Renal cortex interstitium (tissue), 11 donors: Measurements from ENCODE around the gene SIPA1L3. TPM values are rescaled to one million over a fixed set of nuclear protein-coding genes. Genes with fewer than 3 reads are reported as not detected.

Source experiments
- DNase-seq, 11 donors: peaks; one replicate each; pipeline ENCODE4 v3.0.0-alpha.2; 2013; ENCODE audit warnings: low read depth in 9 of 11, low spot score in 4 of 11; ENCODE audit errors: extremely low read depth in 1 of 11
- polyA plus RNA-seq, 3 donors: library from polyadenylated mRNA; unstranded; fragments of 120-200 nt; gene quantifications; one replicate each; pipeline ENCODE4 v1.2.1, GENCODE V29; 2013; ENCODE audit not compliant: insufficient read length in 3 of 3

SIPA1L3 gene
- polyA plus RNA-seq, 3 donors, result 17.8 to 24.8 (median 21.1) TPM

DNA sequence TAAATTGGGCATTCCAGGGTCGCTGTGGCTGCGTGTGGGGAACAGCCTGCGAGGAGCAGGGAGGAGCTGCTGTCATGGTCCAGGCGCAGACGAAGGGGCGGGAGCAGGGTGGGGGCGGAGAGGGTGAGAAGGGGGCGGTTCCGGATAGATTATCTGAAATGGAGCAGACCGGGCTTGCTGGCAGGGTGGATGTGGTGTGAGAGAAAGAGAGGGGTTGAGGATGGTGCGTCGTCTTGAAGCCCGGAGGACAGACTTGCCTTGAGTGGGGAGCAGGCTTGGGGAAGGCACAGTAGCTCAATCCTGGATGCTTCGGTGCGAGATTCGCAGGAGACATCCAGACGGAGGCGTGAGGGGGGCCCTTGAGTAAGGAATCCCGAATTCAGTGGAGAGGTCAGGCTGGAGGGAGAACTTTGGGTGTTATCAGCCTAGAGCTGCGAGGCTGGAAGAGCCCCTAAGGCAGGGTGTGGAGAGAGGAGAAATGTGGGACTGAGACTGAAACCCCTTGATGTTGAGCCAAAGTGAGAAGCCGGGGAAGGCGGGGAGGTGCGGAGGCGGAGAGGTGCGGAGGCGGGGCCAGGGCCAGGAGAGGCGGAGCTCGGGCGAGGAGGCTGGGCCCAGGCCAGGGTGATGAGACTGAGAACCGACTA is 276.4 kb downstream of the SIPA1L3 start:
- DNase-seq, result peak in 6 of 11 donors; percentile 11 to 32 (median 20)

DNA sequence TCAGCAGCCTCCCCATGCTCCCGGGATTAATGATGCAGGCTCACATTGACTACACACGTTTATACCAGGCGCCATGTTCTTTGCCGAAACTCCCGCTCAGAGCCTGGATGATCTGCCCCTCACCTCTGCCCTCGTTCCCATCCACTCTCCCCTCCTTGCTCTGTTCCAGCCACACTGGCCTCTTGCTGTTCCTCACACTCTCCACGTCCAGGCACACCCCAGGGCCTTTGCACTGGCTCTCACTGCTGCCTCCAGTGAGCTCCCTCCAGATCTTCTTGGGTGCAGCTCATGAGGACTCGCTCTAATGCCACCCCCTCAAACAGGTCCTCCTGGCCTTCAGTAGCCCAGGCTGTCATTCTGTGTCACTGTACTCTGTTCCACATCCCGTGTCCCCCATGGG is 277.8 kb downstream of the SIPA1L3 start:
- DNase-seq, result no peak

DNA sequence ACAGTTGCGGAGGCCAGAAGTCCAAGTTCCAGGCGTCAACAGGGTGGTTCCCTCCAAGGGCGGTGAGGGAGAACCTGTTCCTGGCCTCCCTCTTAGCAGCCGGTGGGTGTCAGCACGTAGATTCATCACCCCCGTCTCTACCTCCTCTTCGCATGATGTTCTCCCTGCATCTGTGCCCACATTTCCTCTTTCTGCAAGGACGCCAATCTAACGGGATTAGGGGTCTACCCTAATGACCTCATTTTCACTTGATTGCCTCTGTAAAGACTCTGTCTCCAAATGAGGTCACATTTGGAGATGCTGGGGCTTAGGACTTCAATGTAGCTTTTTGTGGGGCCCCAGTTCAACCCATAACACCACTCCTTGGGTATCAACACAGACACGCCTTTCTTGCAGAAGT is 278.6 kb downstream of the SIPA1L3 start:
- DNase-seq, result no peak

DNA sequence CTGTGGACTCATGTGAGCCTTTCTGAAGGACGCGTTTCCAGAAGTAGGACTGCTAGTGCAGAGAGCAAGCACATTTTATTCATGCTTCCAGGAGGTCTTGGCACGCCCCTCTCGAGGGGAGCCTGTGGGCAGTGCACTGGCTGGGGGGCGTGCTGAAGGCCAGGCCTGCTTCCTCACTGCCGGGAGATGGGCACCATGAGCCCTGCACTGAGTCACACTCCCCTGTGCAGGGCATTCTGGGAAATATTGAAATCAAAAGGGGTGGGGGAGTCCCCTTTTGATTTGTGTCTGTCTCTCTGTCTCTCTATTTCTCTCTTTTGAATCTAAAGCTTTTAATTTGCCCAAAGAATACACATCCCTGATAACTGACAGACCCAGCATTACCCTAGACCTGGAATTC is 283.1 kb downstream of the SIPA1L3 start:
- DNase-seq, result no peak

DNA sequence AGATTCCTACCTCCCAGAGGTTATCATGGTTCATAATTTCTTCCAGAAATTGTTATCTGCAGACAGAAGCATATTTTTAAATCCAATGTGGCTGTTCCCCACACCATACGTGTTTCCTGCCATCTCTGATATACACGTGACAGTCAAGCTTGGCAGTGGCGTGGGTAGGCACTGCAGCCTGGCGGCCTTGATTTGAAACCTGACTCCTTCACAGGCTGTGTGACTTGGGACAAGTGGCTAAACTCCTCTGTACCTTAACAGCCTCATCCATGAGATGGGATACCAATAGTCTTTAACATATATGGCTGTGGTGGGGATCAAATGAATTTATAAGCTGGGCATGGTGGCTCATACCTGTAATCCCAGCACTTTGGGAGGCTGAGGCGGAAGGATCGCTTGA is 283.8 kb downstream of the SIPA1L3 start:
- DNase-seq, result no peak

DNA sequence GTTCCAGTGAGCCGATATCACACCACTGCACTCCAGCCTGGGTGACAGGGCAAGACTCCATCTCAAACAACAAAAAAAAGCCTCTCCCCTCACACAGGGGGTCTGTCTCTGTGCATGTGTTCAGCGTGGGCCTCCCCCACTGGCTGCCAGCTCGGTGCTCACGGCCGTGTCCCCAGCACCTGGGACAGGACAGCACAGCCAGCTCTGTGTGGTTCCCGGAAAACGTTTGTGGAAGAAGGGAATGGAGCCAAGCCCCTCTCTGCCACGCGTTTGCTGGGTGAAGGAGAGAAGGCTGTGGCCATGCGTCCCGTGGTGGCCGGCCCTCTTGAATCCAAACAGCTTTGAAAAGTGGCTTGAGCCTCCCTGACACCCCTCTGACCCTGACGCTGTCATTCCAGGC is 284.7 kb downstream of the SIPA1L3 start:
- no peak for DNase-seq

DNA sequence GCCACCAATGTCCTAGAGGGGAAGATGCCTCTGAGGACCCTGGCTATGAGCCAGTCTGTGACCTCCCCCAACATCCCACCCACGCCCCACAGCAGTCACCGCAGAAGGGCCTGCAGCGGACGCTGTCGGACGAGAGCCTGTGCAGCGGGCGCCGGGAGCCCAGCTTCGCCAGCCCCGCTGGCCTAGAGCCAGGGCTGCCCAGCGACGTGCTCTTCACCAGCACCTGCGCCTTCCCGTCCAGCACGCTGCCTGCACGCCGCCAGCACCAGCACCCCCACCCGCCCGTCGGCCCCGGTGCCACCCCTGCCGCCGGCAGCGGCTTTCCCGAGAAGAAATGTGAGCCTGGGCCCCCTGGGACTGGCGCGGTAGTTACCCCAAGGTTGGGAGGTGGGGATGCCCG is 286.4 kb downstream of the SIPA1L3 start:
- no peak for DNase-seq

DNA sequence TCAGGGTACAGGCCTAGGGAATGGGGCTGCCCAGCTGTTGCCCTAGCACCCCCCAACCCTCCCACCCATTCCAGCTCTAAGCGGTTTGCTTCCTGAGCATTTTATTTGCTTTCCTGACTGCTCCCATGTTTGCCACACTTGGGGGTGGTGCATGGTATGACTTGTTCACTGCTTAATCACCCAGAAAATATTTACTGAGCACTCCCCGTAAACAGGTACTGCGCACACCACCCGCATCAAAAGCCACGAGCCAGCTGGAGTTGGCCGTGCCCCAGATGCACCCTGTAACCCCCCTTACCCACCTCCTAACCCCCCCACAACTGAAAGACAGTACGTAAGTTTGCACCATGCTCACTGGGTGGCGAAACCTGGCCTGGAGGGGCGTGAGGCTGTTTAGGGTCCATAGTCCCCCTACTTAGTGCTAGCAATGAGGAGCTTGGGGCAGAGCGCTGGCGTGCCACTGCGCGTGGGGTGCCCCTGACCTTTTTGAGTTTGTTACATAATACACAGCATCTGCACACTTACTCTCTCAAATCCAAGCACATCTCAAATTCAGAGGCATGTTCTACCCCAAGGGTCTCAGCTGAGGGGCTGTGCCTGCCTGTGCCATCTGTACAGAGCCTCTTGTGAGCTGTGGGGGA is 287.2 kb downstream of the SIPA1L3 start:
- DNase-seq, result no peak

DNA sequence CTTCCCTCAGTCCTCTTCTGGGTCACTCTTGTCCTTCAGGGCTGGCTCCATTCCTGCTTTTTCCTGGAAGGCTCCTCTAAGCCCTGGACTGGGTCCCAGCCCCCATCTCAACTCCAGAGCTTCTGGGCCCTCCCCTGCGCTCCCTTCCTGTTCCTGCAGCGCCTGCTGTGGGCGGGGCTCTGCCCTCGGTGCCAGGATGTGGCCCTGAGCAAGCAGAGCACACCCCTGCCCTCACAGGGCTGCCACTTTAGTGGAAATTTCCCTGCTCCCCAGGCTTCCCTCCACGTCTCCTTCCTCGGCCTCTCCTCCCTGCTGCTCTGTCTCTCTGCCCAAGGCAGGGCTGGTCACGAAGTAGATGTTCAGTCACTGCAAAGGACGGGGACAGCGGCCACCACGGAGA is 288.2 kb downstream of the SIPA1L3 start:
- DNase-seq, result no peak

DNA sequence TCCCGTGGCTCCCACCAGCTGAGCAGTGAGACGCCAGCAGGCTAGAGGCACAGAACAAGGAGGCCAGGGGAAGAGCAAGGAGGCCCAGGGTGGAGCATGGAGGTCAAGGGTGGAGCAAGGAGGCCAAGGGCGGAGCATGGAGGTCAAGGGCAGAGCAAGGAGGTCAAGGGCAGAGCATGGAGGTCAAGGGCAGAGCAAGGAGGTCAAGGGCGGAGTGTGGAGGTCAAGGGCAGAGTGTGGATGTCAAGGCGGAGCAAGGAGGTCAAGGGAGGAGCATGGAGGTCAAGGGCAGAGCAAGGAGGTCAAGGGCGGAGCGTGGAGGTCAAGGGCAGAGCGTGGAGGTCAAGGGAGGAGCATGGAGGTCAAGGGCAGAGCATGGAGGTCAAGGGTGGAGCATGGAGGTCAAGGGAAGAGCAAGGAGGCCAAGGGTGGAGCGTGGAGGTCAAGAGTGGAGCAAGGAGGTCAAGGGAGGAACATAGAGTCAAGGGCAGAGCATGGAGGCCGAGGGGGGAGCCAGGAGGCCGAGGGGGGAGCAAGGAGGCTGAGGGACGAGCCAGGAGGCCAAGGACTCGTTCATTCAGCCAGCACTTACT is 289.3 kb downstream of the SIPA1L3 start:
- no peak for DNase-seq

DNA sequence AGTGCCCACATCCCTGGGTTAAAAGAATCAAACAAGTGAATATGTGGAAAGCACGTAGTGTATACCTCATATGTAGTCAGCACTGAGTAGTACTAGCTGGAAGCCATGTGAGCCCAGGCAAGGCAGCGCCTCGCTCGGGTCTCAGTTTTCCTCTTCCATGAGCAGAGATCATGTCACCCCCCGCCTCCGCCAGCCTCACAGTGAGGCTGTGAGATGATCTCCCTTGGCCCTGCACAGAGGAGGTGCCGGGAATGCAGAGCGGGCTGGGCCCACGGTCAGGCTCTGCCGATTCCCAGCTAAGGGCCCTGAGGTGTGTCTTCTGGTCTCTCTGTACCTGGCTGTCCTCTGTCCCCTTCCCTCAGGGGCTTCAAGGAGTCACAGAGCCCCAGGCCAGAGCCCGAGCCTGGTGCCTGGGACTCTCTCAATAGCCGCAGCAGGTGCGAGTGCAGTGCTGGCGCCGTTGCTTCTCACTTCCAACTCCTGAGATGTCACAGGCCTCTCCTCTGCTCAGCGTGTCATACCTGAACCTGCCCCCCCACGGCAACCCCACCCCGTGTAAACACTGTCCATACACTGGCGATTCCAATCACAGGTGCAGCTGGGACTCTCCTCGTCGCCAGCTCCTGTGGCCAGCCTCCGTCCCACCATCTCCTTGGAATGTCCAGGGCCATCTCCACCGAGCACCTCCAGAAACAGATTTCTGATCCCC is 290.1 kb downstream of the SIPA1L3 start:
- no peak for DNase-seq

DNA sequence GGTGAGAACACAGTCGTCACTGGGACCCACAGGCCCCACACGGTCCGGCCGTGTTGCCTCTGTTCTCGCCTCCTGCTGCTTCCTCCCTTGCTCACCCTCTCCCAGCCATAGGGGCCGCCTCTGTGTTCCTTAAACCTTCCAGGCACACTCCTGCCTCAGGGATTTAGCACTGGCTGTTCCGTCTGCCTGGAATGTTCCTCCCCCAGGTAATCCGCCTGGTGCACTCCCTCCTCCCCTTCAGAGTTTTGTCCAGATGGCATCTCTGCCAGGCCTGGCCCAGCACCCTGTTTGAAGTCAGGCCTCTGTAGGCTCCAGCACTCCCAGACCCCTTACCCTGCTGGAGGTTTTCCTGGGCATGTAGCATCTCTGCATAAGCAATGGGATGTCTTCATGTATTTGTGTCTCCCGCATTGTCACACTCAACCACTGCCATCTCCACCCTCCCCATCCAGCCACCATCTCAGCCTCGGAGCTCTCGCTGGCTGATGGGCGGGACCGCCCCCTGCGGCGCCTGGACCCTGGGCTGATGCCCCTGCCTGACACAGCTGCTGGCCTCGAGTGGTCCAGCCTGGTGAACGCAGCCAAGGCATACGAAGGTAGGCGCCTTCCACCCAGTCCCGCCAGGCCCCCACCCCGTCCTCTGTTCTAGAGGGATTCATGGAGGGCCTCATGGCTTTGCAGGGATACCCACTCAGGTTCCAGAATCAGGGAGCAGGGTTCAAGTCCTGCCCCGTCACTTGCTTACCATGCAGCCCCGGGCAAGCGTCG is 291.1 kb downstream of the SIPA1L3 start:
- DNase-seq, result no peak

DNA sequence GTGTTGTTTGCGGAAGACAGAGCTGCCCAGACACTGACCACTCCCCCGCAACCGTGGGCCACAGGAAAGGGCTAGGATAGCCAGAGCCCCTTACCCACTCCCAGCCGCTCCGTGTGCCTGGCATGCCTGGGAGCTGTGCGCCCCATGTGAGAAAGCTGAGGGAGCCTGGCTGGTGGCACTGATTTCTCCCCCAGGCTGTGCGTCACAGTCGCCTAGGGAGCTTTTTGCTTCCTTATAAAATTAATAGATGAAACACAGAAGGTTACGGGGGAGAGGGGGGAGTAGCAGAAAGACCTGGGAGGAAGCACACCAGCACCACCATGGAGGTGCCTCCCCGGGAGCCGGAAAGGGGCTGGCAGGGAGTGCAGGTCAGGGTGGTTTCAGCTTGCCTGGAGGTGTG is 292.3 kb downstream of the SIPA1L3 start:
- no peak for DNase-seq

DNA sequence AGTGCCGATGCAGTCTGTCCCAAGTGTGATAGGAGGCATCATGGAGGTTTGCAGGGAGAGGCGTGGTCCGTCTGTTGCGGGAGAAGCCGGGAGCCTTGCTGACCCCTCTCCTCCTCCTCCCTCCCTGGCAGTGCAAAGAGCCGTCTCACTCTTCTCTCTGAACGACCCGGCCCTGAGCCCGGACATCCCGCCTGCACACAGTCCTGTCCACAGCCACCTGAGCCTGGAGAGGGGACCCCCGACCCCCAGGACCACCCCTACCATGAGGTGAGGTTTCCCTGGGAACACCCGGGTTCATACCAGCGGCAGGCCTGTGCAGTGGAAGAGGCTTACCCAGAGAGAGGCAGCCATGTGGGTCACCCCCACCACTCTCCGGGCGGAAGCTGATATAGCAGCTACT is 294.7 kb downstream of the SIPA1L3 start:
- no peak for DNase-seq

DNA sequence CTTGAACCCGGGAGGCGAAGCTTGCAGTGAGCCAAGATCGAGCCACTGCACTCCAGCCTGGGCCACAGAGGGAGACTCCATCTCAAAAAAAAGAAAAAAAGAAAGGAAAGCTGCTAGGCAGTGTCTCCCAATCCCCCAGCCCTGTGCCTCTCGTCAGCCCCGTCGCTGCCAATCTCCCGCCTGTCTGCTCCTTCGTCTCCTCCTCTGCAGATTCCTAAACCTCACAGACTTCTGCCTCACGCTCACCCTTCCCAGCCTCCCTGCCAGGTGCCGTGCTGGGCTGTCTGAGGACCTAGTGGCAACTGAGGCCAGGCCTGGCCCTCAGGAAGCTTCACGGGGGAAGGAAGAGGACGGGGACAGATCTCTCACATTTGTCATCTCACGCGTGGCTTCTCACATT is 295.5 kb downstream of the SIPA1L3 start:
- DNase-seq, result no peak

DNA sequence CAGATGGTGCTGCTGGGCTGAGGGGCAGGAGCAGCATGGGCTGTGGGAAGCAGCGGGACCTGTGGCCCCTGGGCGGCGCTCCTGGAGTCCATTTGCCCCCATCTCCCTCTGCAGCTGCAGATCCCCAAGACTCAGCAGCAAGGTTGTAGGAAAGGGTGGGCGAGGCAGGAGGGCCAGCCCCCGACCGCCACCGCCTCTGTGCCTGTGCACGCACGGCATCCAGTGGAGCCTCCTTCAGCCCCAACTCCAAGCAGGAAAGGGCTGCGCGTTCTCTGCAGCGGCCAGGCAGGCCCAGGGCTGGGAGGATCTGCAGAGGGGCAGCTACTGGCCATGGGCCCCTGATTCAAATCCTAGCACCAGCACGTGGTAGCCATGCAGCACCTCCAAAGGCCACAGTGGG is 296.2 kb downstream of the SIPA1L3 start:
- no peak for DNase-seq

DNA sequence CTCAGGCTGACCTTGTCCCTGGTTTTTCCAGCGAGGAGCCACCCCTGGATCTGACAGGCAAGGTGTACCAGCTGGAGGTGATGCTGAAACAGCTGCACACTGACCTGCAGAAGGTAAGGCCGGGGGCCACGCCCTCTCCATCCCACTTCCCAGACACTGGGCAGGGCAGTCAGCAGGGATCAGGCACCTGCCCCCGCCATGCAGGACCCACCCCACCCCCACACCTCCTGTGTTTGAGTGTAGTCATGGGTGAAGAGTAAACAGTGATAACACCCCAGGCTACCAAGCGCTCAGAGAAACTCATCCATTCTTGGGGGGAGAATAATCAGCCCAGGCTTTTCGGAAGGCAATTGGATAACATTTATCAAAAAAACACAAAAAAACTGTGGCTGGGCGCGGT is 297.1 kb downstream of the SIPA1L3 start:
- no peak for DNase-seq

DNA sequence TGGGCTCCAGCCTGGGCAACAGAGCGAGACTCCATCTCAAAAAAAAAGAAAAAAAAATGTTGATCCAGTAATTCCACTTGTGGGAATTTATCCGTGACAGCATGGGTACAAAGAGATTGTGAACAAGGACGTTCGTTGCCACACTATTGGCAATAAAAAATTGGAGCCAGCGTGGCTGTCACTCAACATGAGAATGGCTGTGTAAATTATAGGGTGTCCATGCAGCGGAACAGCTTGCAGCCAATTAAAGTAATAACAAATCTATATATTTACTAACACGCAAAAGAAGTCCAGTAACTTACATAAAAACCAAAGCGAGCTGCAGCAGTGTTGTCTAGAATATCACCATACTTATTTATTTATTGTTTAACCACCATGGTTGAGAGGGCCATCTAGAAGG is 297.7 kb downstream of the SIPA1L3 start:
- DNase-seq, result no peak

DNA sequence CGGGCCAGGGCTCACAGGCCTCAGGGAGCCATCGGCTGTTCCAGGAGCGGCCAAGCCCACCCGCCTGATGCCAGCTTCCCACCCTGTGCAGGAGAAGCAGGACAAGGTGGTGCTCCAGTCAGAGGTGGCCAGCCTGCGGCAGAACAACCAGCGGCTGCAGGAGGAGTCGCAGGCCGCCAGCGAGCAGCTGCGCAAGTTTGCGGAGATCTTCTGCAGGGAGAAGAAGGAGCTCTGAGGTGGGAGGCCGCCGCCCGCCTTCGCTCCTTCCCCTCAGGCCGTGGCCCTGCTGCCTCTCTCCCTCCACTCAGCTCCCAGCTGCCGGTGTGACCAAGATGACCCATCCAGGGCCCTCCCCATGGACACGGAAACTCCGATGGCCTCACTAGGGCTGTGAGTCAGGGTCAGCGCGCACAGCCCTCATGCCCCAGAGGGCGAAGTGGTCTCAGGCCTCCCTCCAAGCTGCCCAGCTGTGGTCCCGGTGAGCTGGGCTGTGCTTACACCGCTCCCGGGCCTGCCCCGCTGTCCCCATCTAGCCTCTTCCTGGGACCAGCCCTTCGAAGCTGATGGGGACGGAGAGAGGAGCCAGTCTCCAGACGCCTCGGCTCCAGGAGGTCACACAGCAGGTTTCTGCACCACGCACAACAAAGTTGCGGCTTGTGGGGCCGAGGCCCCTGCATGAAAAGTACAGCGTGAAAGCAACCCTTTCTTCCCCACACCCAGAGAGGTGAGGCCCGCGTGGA is 299.2 kb downstream of the SIPA1L3 start:
- DNase-seq, result no peak
